ENCODE data around the gene MFSD11. TPM values are rescaled to one million over a fixed set of nuclear protein-coding genes. Genes with fewer than 3 reads are reported as not detected.

Gene MFSD11
- total RNA-seq, 1 experiment from 2014 or later, result 24.9 TPM

- H4K20me1 ChIP-seq (ENCODE audit: insufficient read depth), result no peaks in the 10 kb centered on the region
- ChIA-PET POLR2A (interaction anchor here (1.3 kb wide), 1 partner anchor 9 kb away, joined by 3 read pairs; no protein-coding TSS in a partner anchor), RAD21 (ENCODE audit: low non-redundant PET in 1 of 2, low total read pairs in 2 of 2, uncharacterized antibody in 2 of 2, unreplicated experiment in 2 of 2) (no interaction called here), CTCF (no interaction called here)
- H3K36me3 ChIP-seq (ENCODE audit: control insufficient read depth in 1 of 2, insufficient read depth in 2 of 2, low read length in 2 of 2), result peaks cover 0 to 5% of the 10 kb centered on the region in 2 experiments; a peak in 1 of 4 replicates
- no TSS peak for BruUV-seq (replicated peaks)
- no peak overlapping the region for H3K4me3 ChIP-seq (replicated peaks in 1 of 2; ENCODE audit: low read depth in 1 of 2, low read length in 2 of 2)
- no peak overlapping the region for H2AFZ ChIP-seq (ENCODE audit: low read depth, low read length, poor library complexity, severe bottlenecking)
- no peak for ATAC-seq
- no peak overlapping the region for H3K4me2 ChIP-seq (ENCODE audit: low read length)
- H3K9me2 ChIP-seq (ENCODE audit: insufficient read depth), result no peaks in the 10 kb centered on the region
- peaks cover 3 to 16% of the 10 kb centered on the region in 2 experiments; a peak in 3 of 4 replicates for H3K4me1 ChIP-seq (ENCODE audit: control insufficient read depth in 1 of 2, insufficient read depth in 2 of 2, low read length in 2 of 2)
- intact Hi-C loops (cut with micrococcal nuclease), result no loop called here
- H3K79me2 ChIP-seq (ENCODE audit: insufficient read depth, low read length), result no peaks in the 10 kb centered on the region
- TF ChIP-seq CBX3 (IDR thresholded peaks at IDR 0.05; ENCODE audit: low read depth), result no peak
- no peak for TF ChIP-seq SIN3A (IDR thresholded peaks at IDR 0.05; ENCODE audit: low read depth)
- no peak for TF ChIP-seq CEBPB (IDR thresholded peaks at IDR 0.05; ENCODE audit: low read depth)
- TF ChIP-seq EZH2 (IDR thresholded peaks at IDR 0.05), result no peak
- TF ChIP-seq SRF (IDR thresholded peaks at IDR 0.05; ENCODE audit: low read depth), result no peak
- TF ChIP-seq, protein P1, sequence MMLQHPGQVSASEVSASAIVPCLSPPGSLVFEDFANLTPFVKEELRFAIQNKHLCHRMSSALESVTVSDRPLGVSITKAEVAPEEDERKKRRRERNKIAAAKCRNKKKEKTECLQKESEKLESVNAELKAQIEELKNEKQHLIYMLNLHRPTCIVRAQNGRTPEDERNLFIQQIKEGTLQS (IDR thresholded peaks at IDR 0.05), result no peak
- no peak for TF ChIP-seq JUND (IDR thresholded peaks at IDR 0.05)
- TF ChIP-seq, protein P2, sequence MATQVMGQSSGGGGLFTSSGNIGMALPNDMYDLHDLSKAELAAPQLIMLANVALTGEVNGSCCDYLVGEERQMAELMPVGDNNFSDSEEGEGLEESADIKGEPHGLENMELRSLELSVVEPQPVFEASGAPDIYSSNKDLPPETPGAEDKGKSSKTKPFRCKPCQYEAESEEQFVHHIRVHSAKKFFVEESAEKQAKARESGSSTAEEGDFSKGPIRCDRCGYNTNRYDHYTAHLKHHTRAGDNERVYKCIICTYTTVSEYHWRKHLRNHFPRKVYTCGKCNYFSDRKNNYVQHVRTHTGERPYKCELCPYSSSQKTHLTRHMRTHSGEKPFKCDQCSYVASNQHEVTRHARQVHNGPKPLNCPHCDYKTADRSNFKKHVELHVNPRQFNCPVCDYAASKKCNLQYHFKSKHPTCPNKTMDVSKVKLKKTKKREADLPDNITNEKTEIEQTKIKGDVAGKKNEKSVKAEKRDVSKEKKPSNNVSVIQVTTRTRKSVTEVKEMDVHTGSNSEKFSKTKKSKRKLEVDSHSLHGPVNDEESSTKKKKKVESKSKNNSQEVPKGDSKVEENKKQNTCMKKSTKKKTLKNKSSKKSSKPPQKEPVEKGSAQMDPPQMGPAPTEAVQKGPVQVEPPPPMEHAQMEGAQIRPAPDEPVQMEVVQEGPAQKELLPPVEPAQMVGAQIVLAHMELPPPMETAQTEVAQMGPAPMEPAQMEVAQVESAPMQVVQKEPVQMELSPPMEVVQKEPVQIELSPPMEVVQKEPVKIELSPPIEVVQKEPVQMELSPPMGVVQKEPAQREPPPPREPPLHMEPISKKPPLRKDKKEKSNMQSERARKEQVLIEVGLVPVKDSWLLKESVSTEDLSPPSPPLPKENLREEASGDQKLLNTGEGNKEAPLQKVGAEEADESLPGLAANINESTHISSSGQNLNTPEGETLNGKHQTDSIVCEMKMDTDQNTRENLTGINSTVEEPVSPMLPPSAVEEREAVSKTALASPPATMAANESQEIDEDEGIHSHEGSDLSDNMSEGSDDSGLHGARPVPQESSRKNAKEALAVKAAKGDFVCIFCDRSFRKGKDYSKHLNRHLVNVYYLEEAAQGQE (IDR thresholded peaks at IDR 0.05; ENCODE audit: low read depth), result no peak
- TF ChIP-seq TCF7L2 (IDR thresholded peaks at IDR 0.05; ENCODE audit: borderline replicate concordance, extremely low read depth, insufficient read depth, insufficient read length), result no peak
- TF ChIP-seq, protein P3, sequence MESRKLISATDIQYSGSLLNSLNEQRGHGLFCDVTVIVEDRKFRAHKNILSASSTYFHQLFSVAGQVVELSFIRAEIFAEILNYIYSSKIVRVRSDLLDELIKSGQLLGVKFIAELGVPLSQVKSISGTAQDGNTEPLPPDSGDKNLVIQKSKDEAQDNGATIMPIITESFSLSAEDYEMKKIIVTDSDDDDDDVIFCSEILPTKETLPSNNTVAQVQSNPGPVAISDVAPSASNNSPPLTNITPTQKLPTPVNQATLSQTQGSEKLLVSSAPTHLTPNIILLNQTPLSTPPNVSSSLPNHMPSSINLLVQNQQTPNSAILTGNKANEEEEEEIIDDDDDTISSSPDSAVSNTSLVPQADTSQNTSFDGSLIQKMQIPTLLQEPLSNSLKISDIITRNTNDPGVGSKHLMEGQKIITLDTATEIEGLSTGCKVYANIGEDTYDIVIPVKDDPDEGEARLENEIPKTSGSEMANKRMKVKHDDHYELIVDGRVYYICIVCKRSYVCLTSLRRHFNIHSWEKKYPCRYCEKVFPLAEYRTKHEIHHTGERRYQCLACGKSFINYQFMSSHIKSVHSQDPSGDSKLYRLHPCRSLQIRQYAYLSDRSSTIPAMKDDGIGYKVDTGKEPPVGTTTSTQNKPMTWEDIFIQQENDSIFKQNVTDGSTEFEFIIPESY (IDR thresholded peaks at IDR 0.05; ENCODE audit: extremely low read depth, insufficient replicate concordance, low read length), result no peak
- TF ChIP-seq CTCF (IDR thresholded peaks at IDR 0.05 in 2 of 3, conservative IDR thresholded peaks at IDR 0.05 in 1 of 3; ENCODE audit: borderline replicate concordance in 1 of 3, insufficient read depth in 1 of 3, low read depth in 2 of 3, low read length in 2 of 3), result no peak
- no peak for TF ChIP-seq EZH2phosphoT487 (IDR thresholded peaks at IDR 0.05; ENCODE audit: borderline replicate concordance)
- no peak for TF ChIP-seq FOSL1 (IDR thresholded peaks at IDR 0.05; ENCODE audit: low read depth)
- no peak for TF ChIP-seq MAX (IDR thresholded peaks at IDR 0.05)
- TF ChIP-seq POLR2A (IDR thresholded peaks at IDR 0.05; ENCODE audit: borderline replicate concordance, extremely low read depth, insufficient read depth, insufficient read length), result no peak
- TF ChIP-seq ELF1 (IDR thresholded peaks at IDR 0.05; ENCODE audit: borderline replicate concordance, low read depth), result no peak
- H3K27me3 ChIP-seq (ENCODE audit: insufficient read depth, low read length), result no peaks in the 10 kb centered on the region
- no peak overlapping the region for H3K27ac ChIP-seq (ENCODE audit: low read depth, low read length)
- H3K9ac ChIP-seq (ENCODE audit: low read length), result no peak overlapping the region
- DNase-seq (ENCODE audit: low read depth, low spot score), result no peak
- no peaks in the 10 kb centered on the region; a peak in 1 of 4 replicates for H3K9me3 ChIP-seq (ENCODE audit: control insufficient read depth in 1 of 2, insufficient read depth in 1 of 2, low read depth in 1 of 2, low read length in 2 of 2)
Measured at GRCh38 chr17:76751416-76751993, 13.6 kb downstream of the MFSD11 start.

Data from HCT116 (cell line).